Forelimb muscle (tissue), 1 donor: ENCODE results near the gene PHLDB1. TPM values are rescaled to one million over a fixed set of nuclear protein-coding genes. Genes with fewer than 3 reads are reported as not detected.

Experiments
- polyA plus RNA-seq: library from polyadenylated mRNA; unstranded; fragments of 120-200 nt; gene quantifications from one replicate; pipeline ENCODE4 v1.2.1, GENCODE V29; 2013; ENCODE audit not compliant: insufficient read length

PHLDB1 gene
- polyA plus RNA-seq, 1 donor: 90.6 TPM

Other genes with a start within 250 kb of the PHLDB1 start
- gene UBE4A, start 248.0 kb upstream of the PHLDB1 start, polyA plus RNA-seq: 21.2 TPM
- gene ATP5MG, start 206.0 kb upstream of the PHLDB1 start, polyA plus RNA-seq: 416 TPM
- gene KMT2A, start 171.1 kb upstream of the PHLDB1 start, polyA plus RNA-seq: 28.7 TPM
- 2.4 TPM for gene TTC36, start 80.1 kb upstream of the PHLDB1 start, polyA plus RNA-seq
- 18.4 TPM for gene TMEM25, start 76.4 kb upstream of the PHLDB1 start, polyA plus RNA-seq
- 20.9 TPM for gene IFT46, start 41.7 kb upstream of the PHLDB1 start, polyA plus RNA-seq
- 113 TPM for gene ARCN1, start 35.2 kb upstream of the PHLDB1 start, polyA plus RNA-seq
- gene TREH, start 72.0 kb downstream of the PHLDB1 start, polyA plus RNA-seq: 0.19 TPM
- 66.9 TPM for gene DDX6, start 183.5 kb downstream of the PHLDB1 start, polyA plus RNA-seq